ENCODE data around the gene ADAMTS16. TPM values are rescaled to one million over a fixed set of nuclear protein-coding genes. Genes with fewer than 3 reads are reported as not detected.

ADAMTS16 gene
- polyA plus RNA-seq, 1 experiment = 0.04 TPM

DNA sequence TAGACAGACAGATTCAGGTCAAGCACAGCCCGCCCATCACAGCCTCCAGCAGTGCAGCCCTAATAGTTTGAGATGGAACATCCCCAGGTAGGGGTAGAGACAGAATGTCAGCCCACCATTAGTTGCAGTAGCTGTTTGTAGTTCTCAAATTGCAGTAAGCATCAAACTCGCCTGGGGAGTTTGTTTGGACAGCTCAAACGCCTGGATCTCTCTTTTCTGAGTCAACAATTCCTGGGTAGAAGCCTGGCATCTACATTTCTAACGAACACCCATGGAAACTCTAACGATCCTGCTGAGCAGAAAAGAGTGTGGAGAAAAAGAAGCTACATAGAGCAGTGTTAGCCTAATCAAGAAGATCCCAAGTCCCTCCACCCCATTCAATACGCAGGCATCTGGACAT, 59.4 kb downstream of the ADAMTS16 start:
- POLR2A ChIA-PET = no interaction called here
- H3K36me3 ChIP-seq (ENCODE audit: control insufficient read depth, insufficient read depth, low read length) = no peaks in the 10 kb centered on the region
- TF ChIP-seq, protein P1, sequence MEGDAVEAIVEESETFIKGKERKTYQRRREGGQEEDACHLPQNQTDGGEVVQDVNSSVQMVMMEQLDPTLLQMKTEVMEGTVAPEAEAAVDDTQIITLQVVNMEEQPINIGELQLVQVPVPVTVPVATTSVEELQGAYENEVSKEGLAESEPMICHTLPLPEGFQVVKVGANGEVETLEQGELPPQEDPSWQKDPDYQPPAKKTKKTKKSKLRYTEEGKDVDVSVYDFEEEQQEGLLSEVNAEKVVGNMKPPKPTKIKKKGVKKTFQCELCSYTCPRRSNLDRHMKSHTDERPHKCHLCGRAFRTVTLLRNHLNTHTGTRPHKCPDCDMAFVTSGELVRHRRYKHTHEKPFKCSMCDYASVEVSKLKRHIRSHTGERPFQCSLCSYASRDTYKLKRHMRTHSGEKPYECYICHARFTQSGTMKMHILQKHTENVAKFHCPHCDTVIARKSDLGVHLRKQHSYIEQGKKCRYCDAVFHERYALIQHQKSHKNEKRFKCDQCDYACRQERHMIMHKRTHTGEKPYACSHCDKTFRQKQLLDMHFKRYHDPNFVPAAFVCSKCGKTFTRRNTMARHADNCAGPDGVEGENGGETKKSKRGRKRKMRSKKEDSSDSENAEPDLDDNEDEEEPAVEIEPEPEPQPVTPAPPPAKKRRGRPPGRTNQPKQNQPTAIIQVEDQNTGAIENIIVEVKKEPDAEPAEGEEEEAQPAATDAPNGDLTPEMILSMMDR (IDR thresholded peaks at IDR 0.05; ENCODE audit: insufficient read depth, low read depth, low read length) = no peak
- CTCF ChIA-PET = interaction anchor here (1.2 kb wide), 1 partner anchor 49 kb away, joined by 3 read pairs; no protein-coding TSS in a partner anchor
- no peaks in the 10 kb centered on the region for H3K27me3 ChIP-seq (ENCODE audit: control insufficient read depth, insufficient read depth, low read length)
- DNase-seq (ENCODE audit: low read depth) = no peak
- H3K4me3 ChIP-seq (ENCODE audit: low read depth, low read length) = no peak overlapping the region

DNA sequence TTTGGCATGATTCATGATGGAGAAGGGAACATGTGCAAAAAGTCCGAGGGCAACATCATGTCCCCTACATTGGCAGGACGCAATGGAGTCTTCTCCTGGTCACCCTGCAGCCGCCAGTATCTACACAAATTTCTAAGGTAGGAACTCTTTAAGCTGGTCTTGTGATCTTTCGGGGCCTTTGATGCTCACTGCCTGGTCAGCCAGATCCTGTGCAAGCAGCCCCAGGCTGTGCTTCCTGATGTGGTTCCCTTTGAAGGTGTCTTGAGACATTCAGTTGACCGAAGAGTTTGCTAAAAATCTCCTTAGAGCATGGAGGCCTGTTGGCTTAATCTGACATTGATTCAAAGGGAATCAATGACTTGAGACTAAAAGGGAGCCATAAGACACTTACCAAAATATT, 60.0 kb downstream of the ADAMTS16 start:
- DNase-seq (ENCODE audit: low read depth) = no peak
- POLR2A ChIA-PET = no interaction called here
- no peaks in the 10 kb centered on the region for H3K36me3 ChIP-seq (ENCODE audit: control insufficient read depth, insufficient read depth, low read length)
- TF ChIP-seq, protein P1 (IDR thresholded peaks at IDR 0.05; ENCODE audit: insufficient read depth, low read depth, low read length) = no peak
- no peak overlapping the region for H3K4me3 ChIP-seq (ENCODE audit: low read depth, low read length)
- CTCF ChIA-PET = no interaction called here
- no peaks in the 10 kb centered on the region for H3K27me3 ChIP-seq (ENCODE audit: control insufficient read depth, insufficient read depth, low read length)

DNA sequence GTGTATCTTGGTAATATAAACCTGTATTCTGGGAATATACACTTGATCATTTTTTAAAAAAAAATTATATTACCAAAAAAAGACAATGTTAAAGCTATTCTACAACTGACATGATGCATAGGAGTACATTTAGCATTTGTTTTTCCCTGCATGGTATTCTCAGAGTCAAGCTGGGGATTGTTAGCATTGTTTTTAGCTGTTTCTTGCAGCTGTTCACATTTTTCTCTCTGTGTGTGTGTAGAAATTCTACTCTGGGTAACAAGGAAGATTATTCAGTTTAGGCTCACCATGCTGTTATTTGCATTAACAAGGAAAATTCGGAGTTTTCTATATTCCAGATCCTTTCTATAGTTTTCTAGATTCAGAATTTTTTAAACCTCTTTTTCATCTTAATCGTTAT, 62.2 kb downstream of the ADAMTS16 start:
- CTCF ChIA-PET = interaction anchor here (1.3 kb wide), 1 partner anchor 10 kb away, joined by 3 read pairs; no protein-coding TSS in a partner anchor
- no peaks in the 10 kb centered on the region for H3K36me3 ChIP-seq (ENCODE audit: control insufficient read depth, insufficient read depth, low read length)
- no peaks in the 10 kb centered on the region for H3K27me3 ChIP-seq (ENCODE audit: control insufficient read depth, insufficient read depth, low read length)
- no peak for DNase-seq (ENCODE audit: low read depth)
- POLR2A ChIA-PET = no interaction called here
- TF ChIP-seq, protein P1 (IDR thresholded peaks at IDR 0.05; ENCODE audit: insufficient read depth, low read depth, low read length) = no peak
- no peak overlapping the region for H3K4me3 ChIP-seq (ENCODE audit: low read depth, low read length)

DNA sequence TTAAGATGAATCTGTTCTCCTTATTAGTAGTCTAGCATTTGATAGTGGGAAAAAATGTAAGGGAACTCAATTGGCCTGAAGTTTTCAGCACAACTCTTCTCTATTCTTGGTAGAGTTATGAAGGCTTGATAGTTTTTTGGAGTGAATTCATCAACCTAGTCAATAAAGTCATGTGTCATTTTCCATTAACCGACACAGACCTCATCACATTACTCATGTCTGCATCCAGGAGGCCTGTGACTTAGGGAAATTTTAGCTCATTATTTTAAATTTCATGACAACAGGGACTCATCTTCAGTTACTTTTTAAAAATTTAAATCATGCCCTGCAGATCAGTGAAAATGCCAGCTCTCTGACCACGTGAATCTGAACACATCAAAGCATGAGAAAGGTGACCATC, 63.3 kb downstream of the ADAMTS16 start:
- DNase-seq (ENCODE audit: low read depth) = no peak
- H3K36me3 ChIP-seq (ENCODE audit: control insufficient read depth, insufficient read depth, low read length) = no peaks in the 10 kb centered on the region
- ChIA-PET CTCF (interaction anchor here (1.1 kb wide), 1 partner anchor 159 kb away, joined by 3 read pairs; no protein-coding TSS in a partner anchor), POLR2A (no interaction called here)
- no peak overlapping the region for H3K4me3 ChIP-seq (ENCODE audit: low read depth, low read length)
- no peaks in the 10 kb centered on the region for H3K27me3 ChIP-seq (ENCODE audit: control insufficient read depth, insufficient read depth, low read length)
- TF ChIP-seq, protein P1 (IDR thresholded peaks at IDR 0.05; ENCODE audit: insufficient read depth, low read depth, low read length) = no peak

DNA sequence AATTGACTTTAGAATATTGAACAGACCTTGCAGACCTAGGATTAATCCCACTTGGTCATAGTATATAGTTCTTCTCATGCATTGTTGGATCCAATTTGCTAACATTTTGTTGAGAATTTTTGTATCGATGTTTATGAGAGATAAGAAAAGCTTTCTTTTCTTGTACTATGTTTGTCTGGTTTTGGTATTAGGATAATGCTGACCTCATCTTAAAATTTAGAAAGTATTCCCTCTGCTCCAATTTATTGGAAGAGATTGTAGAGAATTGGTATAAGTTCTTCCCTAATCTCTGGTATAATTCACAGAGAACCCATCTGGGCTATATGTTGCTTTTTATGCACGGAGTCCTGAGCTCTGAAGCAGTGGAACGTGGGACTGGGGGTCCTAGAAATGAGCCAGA, 67.7 kb downstream of the ADAMTS16 start:
- TF ChIP-seq, protein P1 (IDR thresholded peaks at IDR 0.05; ENCODE audit: insufficient read depth, low read depth, low read length) = no peak
- H3K27me3 ChIP-seq (ENCODE audit: control insufficient read depth, insufficient read depth, low read length) = no peaks in the 10 kb centered on the region
- POLR2A ChIA-PET = no interaction called here
- CTCF ChIA-PET = no interaction called here
- no peak for DNase-seq (ENCODE audit: low read depth)
- no peaks in the 10 kb centered on the region for H3K36me3 ChIP-seq (ENCODE audit: control insufficient read depth, insufficient read depth, low read length)
- H3K4me3 ChIP-seq (ENCODE audit: low read depth, low read length) = no peak overlapping the region
